A673 (cell line): ENCODE results near the gene BIRC7. TPM values are rescaled to one million over a fixed set of nuclear protein-coding genes. Genes with fewer than 3 reads are reported as not detected.

Experiments
- Bru-seq: library from RNA; stranded (reverse); fragments of 400-500 nt; gene quantifications from one replicate; lab custom pipeline; 2021; lab: Mats Ljungman, UMichigan
- BruChase-seq, 2 experiments: library from RNA; stranded (reverse); fragments of 400-500 nt; gene quantifications; one replicate each; lab custom pipeline; 2021; lab: Mats Ljungman, UMichigan
- BruUV-seq: library from RNA; stranded (reverse); fragments of 400-500 nt; replicated peaks from 2 replicates; lab custom pipeline; 2021; lab: Mats Ljungman, UMichigan
- CTCF ChIA-PET: fragments of 300-600 bp; sonication (Branson Sonifier 250); formaldehyde crosslinking; loops from one replicate; lab custom pipeline; 2022; ENCODE audit warnings: antibody characterized with exemption; lab: Charles Lee
- POLR2A ChIA-PET: fragments of 300-600 bp; sonication (Branson Sonifier 250); formaldehyde crosslinking; loops from one replicate; lab custom pipeline; 2022; ENCODE audit warnings: antibody characterized with exemption; ENCODE audit not compliant: low non-redundant PET; lab: Charles Lee
- DNase-seq: peaks from one replicate; pipeline ENCODE4 v3.0.0-alpha.2; 2015; ENCODE audit warnings: low spot score
- H3K27ac ChIP-seq: fragments of 200-600 bp; sonication (generic); 2 replicates; pipeline ENCODE4 v1.5.1; 2016; ENCODE audit warnings: mixed run types, low read depth, mild to moderate bottlenecking, mixed read lengths, antibody characterized with exemption, low read length; ENCODE audit not compliant: poor library complexity, severe bottlenecking
- H3K27me3 ChIP-seq: fragments of 200-600 bp; sonication (generic); replicated peaks from 2 replicates; pipeline ENCODE4 v1.6.1; 2017; ENCODE audit warnings: mixed run types, low read depth, mild to moderate bottlenecking, mixed read lengths, antibody characterized with exemption, low read length; ENCODE audit not compliant: insufficient read depth, poor library complexity
- H3K36me3 ChIP-seq: fragments of 200-600 bp; sonication (generic); 2 replicates; pipeline ENCODE4 v1.6.1; 2016; ENCODE audit warnings: mixed run types, mild to moderate bottlenecking, mixed read lengths, antibody characterized with exemption, low read length; ENCODE audit not compliant: insufficient read depth, poor library complexity, severe bottlenecking
- H3K4me1 ChIP-seq: fragments of 200-600 bp; sonication (generic); 2 replicates; pipeline ENCODE4 v1.6.1; 2017; ENCODE audit warnings: mixed run types, mild to moderate bottlenecking, mixed read lengths, antibody characterized with exemption, low read length; ENCODE audit not compliant: insufficient read depth, poor library complexity, severe bottlenecking
- H3K4me3 ChIP-seq: fragments of 200-600 bp; sonication (generic); 2 replicates; pipeline ENCODE4 v1.5.1; 2016; ENCODE audit warnings: low read depth, mixed run types, mild to moderate bottlenecking, mixed read lengths, low read length; ENCODE audit not compliant: poor library complexity, severe bottlenecking
- H3K9me3 ChIP-seq: fragments of 200-600 bp; sonication (generic); 2 replicates; pipeline ENCODE4 v1.6.1; 2016; ENCODE audit warnings: mixed run types, low read depth, mild to moderate bottlenecking, mixed read lengths, antibody characterized with exemption, low read length; ENCODE audit not compliant: poor library complexity, severe bottlenecking
- CTCF ChIP-seq: fragments of 300-800, 200-600 bp; sonication (generic); conservative IDR thresholded peaks from 2 replicates; pipeline ENCODE4 v1.5.1; 2017; ENCODE audit warnings: low read depth, mild to moderate bottlenecking, antibody characterized with exemption, low read length, moderate library complexity, mixed read lengths
- EZH2 ChIP-seq: fragments of 200-600 bp; sonication (generic); IDR thresholded peaks from 2 replicates; pipeline ENCODE4 v1.6.1; 2017; ENCODE audit warnings: borderline replicate concordance, low read depth, mild to moderate bottlenecking, mixed read lengths, antibody characterized with exemption, low read length; ENCODE audit not compliant: poor library complexity, severe bottlenecking
- intact Hi-C: fragments of 100-400 bp; cut with micrococcal nuclease; formaldehyde crosslinking; loops from one replicate; pipeline ENCODE4 v1.10.0; 2022; ENCODE audit not compliant: unreplicated experiment
- long read RNA-seq: library from polyadenylated mRNA; stranded (forward); transcript quantifications from one replicate; pipeline ENCODE4 v2.0.0, GENCODE V29; 2022
- total RNA-seq: library from RNA; stranded (reverse); gene quantifications from 2 replicates; pipeline ENCODE4 v1.2.3, GENCODE V29; 2021

The BIRC7 gene
- total RNA-seq (not detected in 2 replicates), Bru-seq, nascent RNA (not detected), BruChase-seq, experiment 1, labeled RNA remaining after a 2-hour chase (not detected), BruChase-seq, experiment 2, labeled RNA remaining after a 6-hour chase (not detected)
- long read RNA-seq, result 0 reads

GRCh38 chr20:63235399-63235983 is at the start of gene BIRC7:
TSS of gene BIRC7 (plus strand) at chr20:63235905. CDS start at chr20:63236097, 192 bp downstream.
- Histone ChIP-seq H3K27me3 (peaks cover 17% of the 10 kb centered on the region), H3K9me3 (no peaks in the 10 kb centered on the region), H3K27ac (no peak within 1 kb of the TSS), H3K4me3 (no peak within 1 kb of the TSS), H3K36me3 (no peaks in the 10 kb centered on the region), H3K4me1 (no peaks in the 10 kb centered on the region)
- TF ChIP-seq CTCF (no peak), EZH2 (no peak)
- intact Hi-C loops, result no loop called here
- BruUV-seq, result no TSS peak
- no peak for DNase-seq
- POLR2A ChIA-PET, result no interaction called here
- CTCF ChIA-PET, result no interaction called here

- no peak for TF ChIP-seq EZH2
- TF ChIP-seq CTCF, result no peak
- POLR2A ChIA-PET, result no interaction called here
- H3K27me3 ChIP-seq, result no peaks in the 10 kb centered on the region
- H3K9me3 ChIP-seq, result no peaks in the 10 kb centered on the region
- intact Hi-C loops, result no loop called here
- DNase-seq, result no peak
- no TSS peak for BruUV-seq
- H3K4me3 ChIP-seq, result no peak overlapping the region
- no peaks in the 10 kb centered on the region for H3K36me3 ChIP-seq
- no peak overlapping the region for H3K27ac ChIP-seq
- CTCF ChIA-PET, result no interaction called here
- H3K4me1 ChIP-seq, result no peaks in the 10 kb centered on the region
These were observed 49.6 kb upstream of the BIRC7 start for GRCh38 chr20:63186084-63186483.

- BruUV-seq, result no TSS peak
These were observed 49.0 kb upstream of the BIRC7 start for GRCh38 chr20:63186528-63187316.

More at GRCh38 chr20:63186528-63187316, 49.0 kb upstream of the BIRC7 start:
- no peaks in the 10 kb centered on the region for H3K4me1 ChIP-seq
- intact Hi-C loops, result no loop called here
- H3K9me3 ChIP-seq, result no peaks in the 10 kb centered on the region
- ChIA-PET POLR2A (no interaction called here), CTCF (no interaction called here)
- H3K27me3 ChIP-seq, result no peaks in the 10 kb centered on the region
- H3K4me3 ChIP-seq, result no peak overlapping the region
- no peak overlapping the region for H3K27ac ChIP-seq
- no peaks in the 10 kb centered on the region for H3K36me3 ChIP-seq
- no peak for DNase-seq
- no peak for TF ChIP-seq EZH2
- no peak for TF ChIP-seq CTCF
